CD4-positive, CD25-positive, alpha-beta regulatory T cell (primary cell): Measurements from ENCODE around the gene RNF125. TPM values are rescaled to one million over a fixed set of nuclear protein-coding genes. Genes with fewer than 3 reads are reported as not detected.
A peak's percentile ranks its signal among the peaks of the same experiment; 100 is the strongest.

Experiments
- ATAC-seq, 2 donors: fragments of 150-1000 bp; cut with Tn5 transposase; one replicate each; pipeline ENCODE4 v1.10.0; 2021; ENCODE audit warnings: low read depth in 2 of 2, moderate number of reproducible peaks in 2 of 2, moderate library complexity in 1 of 2
- DNase-seq, 3 donors: peaks; one replicate each; pipeline versions ENCODE4 v3.0.0 to v3.0.0-alpha.2; 2012 to 2022; ENCODE audit warnings: mixed read lengths in 1 of 3
- H3K27ac ChIP-seq: one replicate; pipeline ENCODE4 v1.7.0; 2013; ENCODE audit warnings: mild to moderate bottlenecking, low read length; ENCODE audit not compliant: insufficient read depth, poor library complexity, severe bottlenecking
- H3K27me3 ChIP-seq: one replicate; pipeline ENCODE4 v1.7.0; 2013; ENCODE audit warnings: low read length; ENCODE audit not compliant: control insufficient read depth, insufficient read depth
- H3K36me3 ChIP-seq: one replicate; pipeline ENCODE4 v1.7.0; 2013; ENCODE audit warnings: mild to moderate bottlenecking, low read length, moderate library complexity; ENCODE audit not compliant: control insufficient read depth, insufficient read depth
- H3K4me1 ChIP-seq: 2 replicates; pipeline ENCODE4 v1.7.0; 2013; ENCODE audit warnings: mild to moderate bottlenecking, low read length; ENCODE audit not compliant: insufficient read depth, control insufficient read depth, poor library complexity, severe bottlenecking
- H3K4me3 ChIP-seq: one replicate; pipeline ENCODE4 v1.7.0; 2013; ENCODE audit warnings: low read depth, mild to moderate bottlenecking, low read length, moderate library complexity
- H3K9me3 ChIP-seq, 2 experiments: 1 replicate in 1 of 2; 2 replicates in 1 of 2; pipeline ENCODE4 v1.7.0; 2013; ENCODE audit warnings: low read length in 2 of 2, mild to moderate bottlenecking in 1 of 2, moderate library complexity in 1 of 2; ENCODE audit not compliant: control insufficient read depth in 2 of 2
- H3K27ac Mint-ChIP-seq, 3 donors: one replicate each; pipeline ENCODE4 v1.8.0; 2020 to 2022; ENCODE audit warnings: mild to moderate bottlenecking in 3 of 3, mixed read lengths in 3 of 3, moderate library complexity in 2 of 3
- H3K27me3 Mint-ChIP-seq: one replicate; pipeline ENCODE4 v1.8.0; 2022; ENCODE audit warnings: mild to moderate bottlenecking, mixed read lengths
- H3K36me3 Mint-ChIP-seq: one replicate; pipeline ENCODE4 v1.8.0; 2020; ENCODE audit warnings: mixed read lengths
- H3K4me1 Mint-ChIP-seq, 4 donors: one replicate each; pipeline ENCODE4 v1.8.0; 2020 to 2022; ENCODE audit warnings: mixed read lengths in 4 of 4, mild to moderate bottlenecking in 1 of 4
- H3K4me3 Mint-ChIP-seq, 4 donors: one replicate each; pipeline ENCODE4 v1.8.0; 2020 to 2022; ENCODE audit warnings: mild to moderate bottlenecking in 4 of 4, mixed read lengths in 4 of 4, moderate library complexity in 3 of 4
- H3K9me3 Mint-ChIP-seq, 7 donors: one replicate each; pipeline ENCODE4 v1.8.0; 2020 to 2022; ENCODE audit warnings: mixed read lengths in 7 of 7, mild to moderate bottlenecking in 3 of 7, moderate library complexity in 2 of 7
- polyA plus RNA-seq, 4 donors: library from polyadenylated mRNA; unstranded; fragments of 300-500 nt; fragmentation: Illumina TruSeq; gene quantifications; one replicate each; pipeline ENCODE4 v1.2.3, GENCODE V29; 2021
- total RNA-seq: library from RNA; stranded (reverse); gene quantifications from one replicate; pipeline ENCODE4 v1.2.3, GENCODE V29; 2022

RNF125 gene
- total and polyA plus RNA-seq, 5 donors from 2014 or later: 50.6 to 81.7 (median 70.4) TPM

- H3K27ac ChIP-seq: peak overlapping the region; percentile 99
- peak overlapping the region; percentile 48 for H3K4me3 ChIP-seq
- peaks cover 52% of the 10 kb centered on the region for H3K4me1 ChIP-seq
- Mint-ChIP-seq H3K4me1 (peaks cover 28 to 54% (median 42%) of the 10 kb centered on the region in 4 donors), H3K9me3 (no peaks in the 10 kb centered on the region), H3K27me3 (peaks cover 5% of the 10 kb centered on the region), H3K4me3 (peak overlapping the region; percentile 95 to 100 (median 97)), H3K27ac (peak overlapping the region; percentile 95 to 99 (median 97)), H3K36me3 (peaks cover 9% of the 10 kb centered on the region)
- DNase-seq: peak; percentile 98 to 100 (median 99)
- no peaks in the 10 kb centered on the region for H3K9me3 ChIP-seq
- H3K36me3 ChIP-seq: no peaks in the 10 kb centered on the region
- H3K27me3 ChIP-seq: no peaks in the 10 kb centered on the region
- peak; percentile 91 to 92 for ATAC-seq
These were observed 73.9 kb downstream of the RNF125 start for GRCh38 chr18:32092422-32093101.

- Histone ChIP-seq H3K4me1 (peaks cover 57% of the 10 kb centered on the region), H3K27me3 (no peaks in the 10 kb centered on the region), H3K9me3 (no peaks in the 10 kb centered on the region), H3K27ac (peak overlapping the region; percentile 99), H3K36me3 (no peaks in the 10 kb centered on the region), H3K4me3 (peak overlapping the region; percentile 96)
- Mint-ChIP-seq H3K9me3 (no peaks in the 10 kb centered on the region), H3K4me3 (peak overlapping the region; percentile 95 to 100 (median 96)), H3K36me3 (peaks cover 9% of the 10 kb centered on the region), H3K27me3 (peaks cover 5% of the 10 kb centered on the region), H3K4me1 (peaks cover 30 to 57% (median 42%) of the 10 kb centered on the region in 4 donors), H3K27ac (peak overlapping the region; percentile 94 to 97 (median 95))
- no peak for ATAC-seq
- DNase-seq: peak; percentile 29 to 72 (median 57)
These were observed 74.5 kb downstream of the RNF125 start for GRCh38 chr18:32093102-32093511.

- H3K36me3 Mint-ChIP-seq: peaks cover 9% of the 10 kb centered on the region
- H3K4me3 Mint-ChIP-seq: peak overlapping the region; percentile 95 to 100 (median 96)
- no peaks in the 10 kb centered on the region for H3K36me3 ChIP-seq
- ATAC-seq (no peak), DNase-seq (no peak)
- H3K4me1 Mint-ChIP-seq: peaks cover 30 to 57% (median 42%) of the 10 kb centered on the region in 4 donors
- H3K27me3 Mint-ChIP-seq: peaks cover 5% of the 10 kb centered on the region
- H3K4me3 ChIP-seq: peak overlapping the region; percentile 96
- H3K27ac ChIP-seq: peak overlapping the region; percentile 99
- peaks cover 61% of the 10 kb centered on the region for H3K4me1 ChIP-seq
- H3K27ac Mint-ChIP-seq: peak overlapping the region; percentile 94 to 97 (median 95)
- no peaks in the 10 kb centered on the region for H3K27me3 ChIP-seq
- H3K9me3 ChIP-seq: no peaks in the 10 kb centered on the region
- no peaks in the 10 kb centered on the region for H3K9me3 Mint-ChIP-seq
These were observed 74.9 kb downstream of the RNF125 start for GRCh38 chr18:32093523-32093922.

GRCh38 chr18:32095192-32095899 lies 76.7 kb downstream of the RNF125 start:
- DNase-seq (no peak), ATAC-seq (no peak)
- Histone ChIP-seq H3K4me3 (peak overlapping the region; percentile 96), H3K27ac (peak overlapping the region; percentile 49), H3K9me3 (no peaks in the 10 kb centered on the region), H3K36me3 (peaks cover 5% of the 10 kb centered on the region), H3K4me1 (peaks cover 79% of the 10 kb centered on the region), H3K27me3 (no peaks in the 10 kb centered on the region)
- Mint-ChIP-seq H3K9me3 (no peaks in the 10 kb centered on the region), H3K4me1 (peaks cover 40 to 67% (median 53%) of the 10 kb centered on the region in 4 donors), H3K27me3 (peaks cover 5% of the 10 kb centered on the region), H3K4me3 (peak overlapping the region; percentile 89 to 100 (median 92)), H3K27ac (peak overlapping the region; percentile 61 to 95 (median 88)), H3K36me3 (peaks cover 18% of the 10 kb centered on the region)

GRCh38 chr18:32095900-32096229 lies 77.2 kb downstream of the RNF125 start:
- Histone ChIP-seq H3K4me1 (peaks cover 79% of the 10 kb centered on the region), H3K27me3 (no peaks in the 10 kb centered on the region), H3K4me3 (peak overlapping the region; percentile 96), H3K9me3 (no peaks in the 10 kb centered on the region), H3K27ac (peak overlapping the region; percentile 49), H3K36me3 (peaks cover 5% of the 10 kb centered on the region)
- no peaks in the 10 kb centered on the region for H3K9me3 Mint-ChIP-seq
- peak overlapping the region; percentile 88 to 96 (median 95) for H3K27ac Mint-ChIP-seq
- peaks cover 20% of the 10 kb centered on the region for H3K36me3 Mint-ChIP-seq
- H3K4me1 Mint-ChIP-seq: peaks cover 42 to 67% (median 56%) of the 10 kb centered on the region in 4 donors
- peaks cover 5% of the 10 kb centered on the region for H3K27me3 Mint-ChIP-seq
- DNase-seq (no peak), ATAC-seq (no peak)
- peak overlapping the region; percentile 89 to 100 (median 92) for H3K4me3 Mint-ChIP-seq

- peak in 1 of 3 donors; percentile 43 for DNase-seq
- no peaks in the 10 kb centered on the region for H3K27me3 ChIP-seq
- no peaks in the 10 kb centered on the region for H3K9me3 Mint-ChIP-seq
- peak overlapping the region; percentile 65 for H3K27ac ChIP-seq
- H3K27ac Mint-ChIP-seq: peak overlapping the region; percentile 88 to 96 (median 95)
- H3K4me3 ChIP-seq: peak overlapping the region; percentile 96
- H3K4me1 ChIP-seq: peaks cover 72% of the 10 kb centered on the region
- H3K27me3 Mint-ChIP-seq: peaks cover 5% of the 10 kb centered on the region
- H3K36me3 Mint-ChIP-seq: peaks cover 22% of the 10 kb centered on the region
- H3K36me3 ChIP-seq: peaks cover 5% of the 10 kb centered on the region
- H3K4me1 Mint-ChIP-seq: peaks cover 45 to 67% (median 53%) of the 10 kb centered on the region in 4 donors
- H3K4me3 Mint-ChIP-seq: peak overlapping the region; percentile 89 to 100 (median 92)
- H3K9me3 ChIP-seq: no peaks in the 10 kb centered on the region
- no peak for ATAC-seq
These were observed 78.3 kb downstream of the RNF125 start for GRCh38 chr18:32096946-32097345.

GRCh38 chr18:32104516-32104915 lies 85.9 kb downstream of the RNF125 start:
- no peak overlapping the region for H3K4me3 Mint-ChIP-seq
- H3K27ac Mint-ChIP-seq: peak overlapping the region in 1 of 3 donors; percentile 7
- H3K27ac ChIP-seq: no peak overlapping the region
- H3K36me3 ChIP-seq: peaks cover 12% of the 10 kb centered on the region
- no peaks in the 10 kb centered on the region for H3K9me3 ChIP-seq
- no peaks in the 10 kb centered on the region for H3K27me3 ChIP-seq
- DNase-seq (no peak), ATAC-seq (no peak)
- H3K27me3 Mint-ChIP-seq: no peaks in the 10 kb centered on the region
- no peak overlapping the region for H3K4me3 ChIP-seq
- H3K4me1 Mint-ChIP-seq: peaks cover 23 to 73% (median 40%) of the 10 kb centered on the region in 4 donors
- peaks cover 26% of the 10 kb centered on the region for H3K36me3 Mint-ChIP-seq
- peaks cover 26% of the 10 kb centered on the region for H3K4me1 ChIP-seq
- peaks cover 0 to 1% (median 0%) of the 10 kb centered on the region in 7 donors for H3K9me3 Mint-ChIP-seq
